T-helper 2 cell treated with Interferon-gamma antibody and Interleukin-4, amounts not matched to agents 5 μg/mL and 100 μg/mL, for 36 hours (primary cell): ENCODE data around the gene NSD2.
A peak's percentile ranks its signal among the peaks of the same experiment; 100 is the strongest.

Experiments
- DNase-seq: peaks from one replicate; pipeline ENCODE4 v3.0.0; 2021; ENCODE audit warnings: low spot score
- H3K27ac Mint-ChIP-seq: one replicate; pipeline ENCODE4 v1.8.0; 2021; ENCODE audit warnings: mild to moderate bottlenecking, mixed read lengths
- H3K27me3 Mint-ChIP-seq: one replicate; pipeline ENCODE4 v1.8.0; 2021; ENCODE audit warnings: low read depth, mixed read lengths
- H3K36me3 Mint-ChIP-seq: one replicate; pipeline ENCODE4 v1.8.0; 2021; ENCODE audit warnings: low read depth, mixed read lengths
- H3K4me1 Mint-ChIP-seq: one replicate; pipeline ENCODE4 v1.8.0; 2021; ENCODE audit warnings: low read depth, mixed read lengths
- H3K4me3 Mint-ChIP-seq: one replicate; pipeline ENCODE4 v1.8.0; 2022; ENCODE audit warnings: mild to moderate bottlenecking, moderate library complexity, mixed read lengths
- H3K9me3 Mint-ChIP-seq: one replicate; pipeline ENCODE4 v1.8.0; 2021; ENCODE audit warnings: mixed read lengths

NSD2 gene

DNA sequence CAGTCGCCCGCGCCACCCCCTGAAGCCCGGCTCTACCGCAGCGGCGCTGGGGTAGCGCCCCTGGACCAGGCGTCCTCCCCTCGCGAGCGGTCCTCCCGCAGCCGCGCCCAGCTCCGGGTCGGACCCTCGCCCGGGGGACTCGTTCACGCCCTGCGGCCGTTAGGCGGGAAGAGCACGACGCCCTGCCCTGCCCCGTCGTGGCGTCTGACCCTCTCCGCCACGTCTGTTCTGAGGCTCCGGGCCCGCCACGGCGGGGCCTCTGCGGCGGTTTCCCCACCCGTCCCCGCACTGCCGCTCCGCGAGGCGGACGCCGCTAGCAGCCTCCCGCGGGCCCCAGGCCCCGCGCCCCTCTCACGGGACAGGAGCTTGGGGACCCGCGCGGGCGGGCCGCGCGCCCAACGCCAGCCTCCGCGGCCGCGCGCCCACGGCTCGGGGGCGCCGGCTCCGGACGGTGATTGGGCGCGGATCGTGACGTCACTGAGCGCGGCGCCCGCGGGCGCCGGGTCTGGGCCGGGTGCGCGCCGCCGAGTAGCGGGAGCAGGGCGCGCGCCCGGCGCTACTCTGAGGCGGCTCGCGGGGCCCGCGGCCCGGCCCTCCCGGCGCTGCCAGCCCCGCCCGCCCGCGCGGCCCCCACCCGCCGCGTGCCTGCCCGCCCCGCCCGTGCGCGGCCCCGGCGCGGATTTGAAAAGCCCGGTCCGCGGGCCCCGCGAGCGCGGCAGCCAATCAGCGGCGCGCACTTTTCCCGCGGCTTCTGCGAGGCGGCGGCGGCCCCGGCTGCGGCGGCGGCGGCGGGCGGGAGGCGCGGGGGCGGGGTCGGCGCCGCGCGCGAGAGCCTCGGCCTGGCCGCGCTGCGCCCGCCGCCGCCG lies at the start of gene NSD2:
Gene NSD2 (plus strand): TSS at position 816 of the 866 bp plus-strand sequence. CDS start 29,262 bp downstream, outside the sequence.
- Mint-ChIP-seq H3K4me1 (peaks cover 36% of the 10 kb centered on the region), H3K27me3 (no peaks in the 10 kb centered on the region), H3K9me3 (no peaks in the 10 kb centered on the region), H3K36me3 (peaks cover 9% of the 10 kb centered on the region), H3K4me3 (peak within 1 kb of the TSS; percentile 96), H3K27ac (peak within 1 kb of the TSS; percentile 92)
- peak; percentile 93 for DNase-seq

DNA sequence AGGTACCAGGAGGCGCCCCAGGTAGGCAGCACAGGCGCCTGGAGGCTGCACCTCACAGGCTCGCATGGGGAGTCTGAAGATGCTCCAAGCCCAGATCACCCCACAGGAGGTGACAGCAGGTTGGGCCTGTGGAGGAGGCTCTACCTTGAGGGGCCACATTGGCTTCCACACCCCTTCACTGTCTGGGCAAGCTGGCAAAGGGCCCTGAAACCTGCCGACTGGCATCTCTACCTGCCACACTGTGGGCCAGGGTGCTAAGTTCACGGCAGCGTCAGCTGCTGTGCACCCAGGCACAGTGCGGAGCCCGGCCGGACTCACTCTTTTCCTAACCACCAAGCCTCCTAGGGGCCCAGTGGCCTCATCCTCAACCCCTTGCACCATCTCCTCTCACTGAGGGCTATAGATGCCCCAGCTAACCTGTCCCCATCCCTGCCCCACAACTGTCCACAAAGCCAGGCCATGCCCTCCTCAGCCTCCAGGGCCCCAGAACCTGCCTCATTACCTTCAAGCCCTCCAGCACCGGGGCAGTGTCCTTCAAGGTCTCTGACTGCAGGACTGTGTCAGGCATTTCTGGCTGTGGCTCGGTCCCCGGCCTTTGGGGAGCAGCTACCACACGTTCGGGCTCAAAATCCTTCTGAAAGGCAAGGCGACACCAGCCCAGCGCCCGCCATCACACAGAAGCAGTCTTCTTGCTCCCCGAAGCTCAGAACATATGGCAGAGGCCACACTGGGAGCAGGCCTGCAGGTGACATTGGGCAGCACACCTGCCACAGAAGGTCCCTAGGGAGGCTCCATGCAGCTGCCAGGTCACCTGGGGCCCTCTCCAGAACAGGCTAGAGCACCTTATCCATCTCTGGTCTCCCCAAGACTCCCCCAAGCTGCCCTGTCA lies 49.3 kb upstream of the NSD2 start:
- Mint-ChIP-seq H3K36me3 (peaks cover 23% of the 10 kb centered on the region), H3K27ac (no peak overlapping the region), H3K9me3 (no peaks in the 10 kb centered on the region), H3K4me3 (no peak overlapping the region), H3K27me3 (no peaks in the 10 kb centered on the region), H3K4me1 (no peaks in the 10 kb centered on the region)
- DNase-seq, result no peak

DNA sequence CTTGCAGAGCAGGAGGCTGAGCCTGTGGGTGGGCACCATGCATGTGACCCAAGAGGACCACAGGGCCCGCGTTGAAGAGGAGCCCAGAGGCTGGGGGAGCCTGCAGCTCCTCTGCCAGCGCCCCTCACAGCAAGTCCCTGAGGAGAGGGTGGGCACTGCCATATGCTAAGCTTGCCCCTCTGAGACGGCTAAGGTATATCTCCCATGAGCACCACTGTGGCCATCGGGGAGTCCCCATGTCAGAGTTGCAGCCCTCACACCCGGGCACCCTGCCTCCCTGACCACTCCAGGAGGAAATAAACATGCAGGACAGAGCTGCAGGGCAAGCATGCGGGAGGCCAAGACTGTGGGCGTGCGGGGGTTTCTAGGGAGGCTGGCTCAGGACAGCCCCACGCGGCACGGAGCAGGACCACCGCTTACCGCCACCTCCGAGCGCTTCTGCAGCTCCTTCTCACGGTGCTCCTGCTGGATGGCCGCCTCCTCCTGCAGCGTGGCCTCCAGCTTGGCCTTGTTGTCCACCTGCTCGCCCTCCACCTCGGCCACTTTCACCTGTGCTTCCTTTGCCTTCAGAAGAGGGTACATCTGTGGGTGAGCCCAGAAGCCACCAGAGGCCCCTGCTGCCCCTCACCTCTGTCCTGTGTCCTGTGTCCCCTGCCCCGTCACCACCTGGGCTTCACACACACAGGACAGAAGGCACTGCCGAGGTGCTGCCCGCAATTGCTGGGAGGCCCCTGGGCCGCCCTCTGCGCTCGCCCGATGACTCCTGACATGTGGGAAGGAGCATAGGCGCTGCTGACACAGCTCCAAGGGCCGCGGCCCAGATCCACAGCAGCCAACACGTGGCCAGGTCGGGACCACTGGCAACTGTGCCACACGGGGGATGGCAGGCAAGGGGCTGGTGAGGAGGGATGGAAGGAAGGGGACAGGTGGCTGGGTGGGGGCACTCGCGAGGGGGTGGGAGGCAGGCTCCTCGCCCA lies 48.3 kb upstream of the NSD2 start:
- no peak for DNase-seq
- Mint-ChIP-seq H3K4me1 (no peaks in the 10 kb centered on the region), H3K27ac (no peak overlapping the region), H3K27me3 (no peaks in the 10 kb centered on the region), H3K36me3 (peaks cover 19% of the 10 kb centered on the region), H3K4me3 (no peak overlapping the region), H3K9me3 (no peaks in the 10 kb centered on the region)

DNA sequence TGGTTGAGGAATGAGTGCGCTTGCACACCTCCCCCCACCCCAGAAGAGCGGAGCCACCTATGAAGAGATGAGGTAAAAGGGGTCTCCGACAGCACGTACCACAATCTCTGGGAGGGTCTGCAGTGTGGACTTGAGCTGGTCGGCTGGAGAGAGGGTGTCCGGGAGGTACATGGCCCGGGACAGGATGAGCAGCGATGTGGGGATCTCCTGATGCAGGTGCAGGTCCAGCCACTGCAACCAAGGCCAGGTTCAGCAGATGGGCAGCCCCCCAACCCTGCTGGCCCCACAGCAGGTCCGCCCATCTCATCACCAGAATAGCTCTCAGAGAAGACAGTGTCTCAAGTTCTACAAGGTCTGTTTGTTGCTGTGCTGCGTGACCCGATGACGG lies 47.7 kb upstream of the NSD2 start:
- Mint-ChIP-seq H3K4me1 (no peaks in the 10 kb centered on the region), H3K4me3 (no peak overlapping the region), H3K27ac (no peak overlapping the region), H3K27me3 (no peaks in the 10 kb centered on the region), H3K36me3 (peaks cover 16% of the 10 kb centered on the region), H3K9me3 (no peaks in the 10 kb centered on the region)
- DNase-seq, result no peak

DNA sequence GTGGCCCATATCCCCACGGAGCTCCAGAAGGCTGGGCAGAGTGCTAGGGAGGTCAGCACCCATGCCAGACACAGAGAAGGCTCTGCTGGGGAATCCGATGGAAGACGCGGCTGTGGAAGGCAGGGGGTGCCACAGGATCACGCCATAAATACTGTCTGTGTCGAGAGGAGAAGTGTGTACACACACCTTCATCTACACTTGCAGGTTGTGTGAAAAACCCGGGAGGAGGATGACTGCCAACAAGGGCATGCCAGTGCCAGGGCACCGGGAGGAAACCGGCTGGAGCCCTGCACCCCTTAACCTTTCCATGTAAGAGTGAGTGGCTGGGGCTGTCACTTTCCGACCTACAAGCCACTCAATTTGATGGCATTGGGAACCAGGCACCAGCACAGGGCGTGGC lies 46.4 kb upstream of the NSD2 start:
- DNase-seq, result no peak
- H3K4me1 Mint-ChIP-seq, result no peaks in the 10 kb centered on the region
- peaks cover 15% of the 10 kb centered on the region for H3K36me3 Mint-ChIP-seq
- no peaks in the 10 kb centered on the region for H3K27me3 Mint-ChIP-seq
- no peaks in the 10 kb centered on the region for H3K9me3 Mint-ChIP-seq
- no peak overlapping the region for H3K27ac Mint-ChIP-seq
- H3K4me3 Mint-ChIP-seq, result no peak overlapping the region

DNA sequence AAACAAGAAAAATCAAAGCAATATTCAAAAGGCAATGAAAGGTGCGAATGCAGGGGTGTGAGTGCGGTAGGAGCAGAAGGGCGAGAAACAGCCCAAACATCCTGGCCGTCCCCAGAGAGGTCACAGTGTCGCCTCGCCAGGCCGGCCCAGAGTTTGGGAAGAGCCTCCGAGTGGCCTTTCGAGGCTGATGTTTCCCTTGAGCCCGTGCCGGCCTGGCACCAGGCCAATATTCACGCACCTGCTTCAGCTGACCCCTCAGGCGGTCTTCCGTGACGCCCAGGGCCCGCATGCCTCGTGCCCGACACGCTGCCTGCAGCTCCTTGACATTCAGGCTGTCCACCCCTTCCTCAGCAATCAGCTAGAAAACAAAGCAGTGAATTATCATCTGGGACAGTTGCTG lies 45.9 kb upstream of the NSD2 start:
- peaks cover 18% of the 10 kb centered on the region for H3K36me3 Mint-ChIP-seq
- peaks cover 4% of the 10 kb centered on the region for H3K4me1 Mint-ChIP-seq
- H3K27me3 Mint-ChIP-seq, result no peaks in the 10 kb centered on the region
- H3K27ac Mint-ChIP-seq, result no peak overlapping the region
- H3K4me3 Mint-ChIP-seq, result no peak overlapping the region
- DNase-seq, result no peak
- no peaks in the 10 kb centered on the region for H3K9me3 Mint-ChIP-seq

DNA sequence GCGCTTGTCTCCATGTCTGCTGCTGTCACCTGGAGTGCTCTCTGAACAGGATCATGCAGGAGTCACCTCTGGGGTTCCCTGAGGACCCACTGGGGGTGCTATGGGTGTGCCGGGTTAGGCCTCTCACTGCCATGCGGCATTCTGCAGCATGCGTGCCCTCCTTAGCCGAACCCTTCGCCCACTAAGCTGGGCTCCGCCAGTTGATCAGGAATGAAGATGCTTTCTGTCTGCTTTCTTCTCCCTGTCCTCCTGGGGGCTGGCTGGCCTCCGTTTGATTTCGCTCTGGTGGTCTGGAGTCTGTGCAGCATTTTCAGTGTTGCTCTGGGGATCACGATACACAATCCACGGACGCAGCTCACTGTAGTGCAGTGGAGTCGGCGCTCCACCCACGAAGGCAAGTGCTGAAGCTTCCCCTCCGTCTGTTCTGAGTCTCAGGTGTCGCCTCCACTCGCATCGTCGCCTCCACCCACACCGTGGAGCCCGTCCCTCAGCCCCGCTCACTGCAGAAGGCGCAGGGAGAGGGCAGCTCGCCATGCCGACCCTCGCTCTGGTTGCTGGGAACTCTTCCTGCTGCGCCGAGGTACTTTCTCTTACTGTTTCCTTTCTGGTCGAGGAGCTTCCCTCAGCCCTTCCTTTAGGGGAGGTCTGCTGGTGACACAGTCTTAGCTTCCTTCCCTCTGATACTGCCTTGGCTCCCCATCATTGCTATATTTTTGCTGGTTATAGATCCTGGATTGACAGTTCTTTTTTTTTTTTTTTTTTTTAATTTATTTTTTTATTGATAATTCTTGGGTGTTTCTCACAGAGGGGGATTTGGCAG lies 44.5 kb upstream of the NSD2 start:
- no peaks in the 10 kb centered on the region for H3K27me3 Mint-ChIP-seq
- no peaks in the 10 kb centered on the region for H3K9me3 Mint-ChIP-seq
- peaks cover 26% of the 10 kb centered on the region for H3K36me3 Mint-ChIP-seq
- H3K27ac Mint-ChIP-seq, result no peak overlapping the region
- peaks cover 13% of the 10 kb centered on the region for H3K4me1 Mint-ChIP-seq
- H3K4me3 Mint-ChIP-seq, result no peak overlapping the region
- DNase-seq, result no peak

DNA sequence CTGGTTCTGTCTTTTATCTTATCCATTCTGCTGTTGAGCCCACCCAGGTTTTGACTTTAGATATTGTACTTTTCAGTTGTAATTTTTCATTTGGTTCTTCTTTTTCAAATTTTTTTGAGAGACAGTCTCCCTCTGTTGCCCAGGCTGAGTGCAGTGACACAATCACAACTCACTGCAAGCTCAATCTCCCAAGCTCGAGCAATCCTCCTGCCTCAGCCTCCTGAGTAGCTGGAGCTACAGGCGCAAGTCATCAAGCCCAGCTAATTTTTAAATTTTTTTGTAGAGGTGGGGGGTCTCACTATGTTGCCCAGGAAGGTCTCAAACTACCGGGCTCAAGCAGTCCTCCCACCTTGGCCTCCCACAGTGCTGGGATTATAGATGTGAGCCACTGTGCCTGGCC lies 41.0 kb upstream of the NSD2 start:
- no peak overlapping the region for H3K4me3 Mint-ChIP-seq
- H3K36me3 Mint-ChIP-seq, result peaks cover 34% of the 10 kb centered on the region
- H3K27ac Mint-ChIP-seq, result no peak overlapping the region
- peaks cover 16% of the 10 kb centered on the region for H3K4me1 Mint-ChIP-seq
- no peaks in the 10 kb centered on the region for H3K9me3 Mint-ChIP-seq
- DNase-seq, result no peak
- no peaks in the 10 kb centered on the region for H3K27me3 Mint-ChIP-seq

DNA sequence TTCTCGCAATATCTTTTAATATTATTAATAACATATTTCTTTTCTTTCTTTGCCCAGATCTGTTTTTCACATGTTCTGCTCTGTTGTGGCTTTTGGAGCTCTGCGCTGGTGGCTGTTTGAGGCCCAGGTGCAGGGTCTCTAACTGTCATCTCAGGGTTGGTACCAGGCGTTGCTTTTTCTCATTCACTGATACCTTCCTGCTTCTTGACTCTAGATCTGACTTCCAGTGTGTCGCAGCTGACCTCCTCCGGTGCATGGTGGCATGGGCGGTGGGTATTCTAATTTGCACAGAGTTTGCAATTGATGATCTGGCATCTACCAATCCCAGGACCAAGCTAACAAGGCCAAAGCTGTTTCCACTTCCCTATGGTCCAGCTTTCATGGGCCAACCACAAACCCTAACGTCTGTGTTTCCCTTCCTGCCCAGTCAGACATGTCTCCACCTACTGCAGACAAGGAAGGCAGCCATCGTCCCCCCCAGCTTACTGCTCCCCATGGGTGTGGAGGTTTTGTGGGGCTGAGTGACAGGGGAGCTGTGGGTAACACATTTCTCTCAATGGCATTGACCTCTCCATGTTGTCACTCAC lies 40.5 kb upstream of the NSD2 start:
- H3K9me3 Mint-ChIP-seq, result no peaks in the 10 kb centered on the region
- peak overlapping the region; percentile 0 for H3K27ac Mint-ChIP-seq
- H3K27me3 Mint-ChIP-seq, result no peaks in the 10 kb centered on the region
- H3K4me3 Mint-ChIP-seq, result no peak overlapping the region
- no peak for DNase-seq
- peaks cover 16% of the 10 kb centered on the region for H3K4me1 Mint-ChIP-seq
- peaks cover 37% of the 10 kb centered on the region for H3K36me3 Mint-ChIP-seq

DNA sequence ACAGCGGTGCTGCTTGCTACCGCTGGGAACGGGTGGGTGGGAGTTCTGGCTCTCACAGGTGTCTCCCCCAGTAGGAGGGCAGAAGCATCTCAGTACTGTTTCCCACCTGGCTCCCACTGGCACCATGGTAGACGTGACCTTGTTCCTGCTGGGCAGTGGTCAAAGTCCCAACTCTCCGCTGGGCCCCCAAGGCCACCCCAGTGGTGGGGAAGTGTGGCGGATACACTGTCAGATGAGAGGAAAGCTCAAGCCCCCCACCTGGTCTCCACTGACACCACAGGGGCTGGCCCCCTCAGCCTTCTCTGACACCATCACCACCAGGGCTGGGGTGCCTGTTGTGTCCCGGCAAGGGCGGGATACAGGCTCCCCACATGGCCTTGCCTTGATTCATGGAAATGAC lies 39.9 kb upstream of the NSD2 start:
- Mint-ChIP-seq H3K9me3 (no peaks in the 10 kb centered on the region), H3K27ac (no peak overlapping the region), H3K27me3 (no peaks in the 10 kb centered on the region), H3K4me3 (no peak overlapping the region), H3K4me1 (peaks cover 17% of the 10 kb centered on the region), H3K36me3 (peaks cover 39% of the 10 kb centered on the region)
- no peak for DNase-seq

DNA sequence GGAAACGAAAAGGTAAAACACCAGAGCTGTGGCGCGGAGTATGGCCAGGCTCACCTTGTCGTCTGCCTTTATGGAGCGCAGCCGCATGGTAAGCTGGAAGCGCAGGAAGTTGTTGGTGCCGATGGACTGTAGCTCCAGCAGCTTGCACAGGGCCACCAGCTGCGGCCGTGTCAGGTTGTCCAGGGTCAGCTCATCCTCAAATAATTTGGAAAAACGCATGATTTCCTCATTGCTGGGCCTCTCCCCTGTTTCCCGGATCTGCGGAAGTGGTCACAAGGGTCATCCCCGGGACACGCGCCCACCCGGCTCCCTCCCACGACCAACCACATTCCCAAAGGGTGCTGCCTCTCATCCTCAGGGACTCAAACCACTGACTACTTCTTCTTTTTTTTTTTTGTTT lies 38.5 kb upstream of the NSD2 start:
- H3K4me3 Mint-ChIP-seq, result no peak overlapping the region
- no peak overlapping the region for H3K27ac Mint-ChIP-seq
- peaks cover 17% of the 10 kb centered on the region for H3K4me1 Mint-ChIP-seq
- no peaks in the 10 kb centered on the region for H3K9me3 Mint-ChIP-seq
- H3K27me3 Mint-ChIP-seq, result no peaks in the 10 kb centered on the region
- peaks cover 43% of the 10 kb centered on the region for H3K36me3 Mint-ChIP-seq
- DNase-seq, result no peak

DNA sequence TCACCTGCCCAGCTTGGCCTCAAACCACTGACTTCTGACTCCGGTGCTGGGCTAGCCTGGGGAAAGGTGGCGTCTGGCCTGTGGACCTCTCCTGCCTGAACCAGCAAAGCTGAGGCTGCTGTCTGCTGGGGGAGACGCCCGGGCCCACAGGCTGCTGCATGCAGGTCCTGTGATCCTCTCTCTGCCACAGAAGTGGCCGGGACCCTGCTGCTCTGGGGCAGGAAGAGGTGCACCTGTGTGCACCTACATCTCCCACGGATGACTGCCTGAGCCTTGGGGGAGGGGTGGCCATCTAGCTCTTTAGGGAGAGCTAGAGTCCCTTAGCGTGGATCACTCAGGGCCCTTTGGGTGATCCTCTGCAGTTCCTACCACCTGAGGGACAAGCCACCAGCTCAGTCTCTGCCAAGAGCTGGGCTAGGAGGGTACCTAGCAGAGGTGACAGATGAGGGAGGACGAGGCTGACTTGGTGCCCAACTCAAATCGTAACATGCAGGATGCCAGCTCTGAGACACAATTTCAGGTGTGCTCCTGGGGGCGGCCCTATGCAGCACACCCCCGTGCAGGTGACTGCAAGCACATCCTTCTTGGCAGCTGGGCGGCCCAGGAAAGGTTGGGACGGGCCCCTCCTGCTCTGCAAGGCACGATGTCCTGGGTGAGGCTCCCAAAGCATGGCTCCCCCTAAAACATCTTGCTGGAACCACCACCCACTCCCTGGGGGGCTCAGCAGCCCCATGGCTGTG lies 37.7 kb upstream of the NSD2 start:
- no peak for DNase-seq
- H3K4me1 Mint-ChIP-seq, result peaks cover 17% of the 10 kb centered on the region
- no peaks in the 10 kb centered on the region for H3K9me3 Mint-ChIP-seq
- H3K4me3 Mint-ChIP-seq, result no peak overlapping the region
- no peak overlapping the region for H3K27ac Mint-ChIP-seq
- no peaks in the 10 kb centered on the region for H3K27me3 Mint-ChIP-seq
- H3K36me3 Mint-ChIP-seq, result peaks cover 44% of the 10 kb centered on the region
